IPS DF 19.7 (cell line): ENCODE data around the gene MEX3B.
"Not testable (repeated sequence)": the region's sequence is repeated elsewhere in the genome, so short reads cannot be mapped to it uniquely, and the experiment has no call there.

ENCODE experiments used
- DNase-seq: peaks from one replicate; pipeline ENCODE4 v3.0.0-alpha.2; 2013; ENCODE audit warnings: low read depth, low spot score

The MEX3B gene

GRCh38 chr15:82005239-82005638 is 40.6 kb downstream of the MEX3B start:
- DNase-seq, result no peak

- DNase-seq, result no peak
Observed at GRCh38 chr15:82003916-82004315, 41.9 kb downstream of the MEX3B start.

- not testable (repeated sequence) for DNase-seq
Observed at GRCh38 chr15:81995081-81995480, 50.7 kb downstream of the MEX3B start.

- DNase-seq, result no peak
Observed at GRCh38 chr15:81992523-81992922, 53.3 kb downstream of the MEX3B start.
